ENCODE data around the gene DAGLA. TPM values are rescaled to one million over a fixed set of nuclear protein-coding genes. Genes with fewer than 3 reads are reported as not detected.

The DAGLA gene
- total and polyA plus RNA-seq, 2 of the 13 experiments (the other 11 are each of a cell fraction or from before 2014, with no cell fraction given): 2.6 to 3.9 TPM

GRCh38 chr11:61769169-61769920 lies 89.2 kb downstream of the DAGLA start (continued):
- TF ChIP-seq ZNF329 (CRISPR knock-in tag; IDR thresholded peaks at IDR 0.05; ENCODE audit: low read depth): no peak
- peak; percentile 55; the same call in 1 of the 2 replicates for TF ChIP-seq ZNF383 (CRISPR knock-in tag; IDR thresholded peaks at IDR 0.05; ENCODE audit: borderline replicate concordance)
- 0 out of 2 replicates have a peak, but pooled peaks have one; percentile 38 for TF ChIP-seq MYPOP (CRISPR knock-in tag; IDR thresholded peaks at IDR 0.05)
- no peak; the same call in 1 of the 2 replicates for TF ChIP-seq ZNF746 (CRISPR knock-in tag; IDR thresholded peaks at IDR 0.05)
- TF ChIP-seq RBM22 (optimal IDR thresholded peaks at IDR 0.05; ENCODE audit: low read length): no peak
- 0 out of 2 replicates have a peak, but pooled peaks have one; percentile 55 for TF ChIP-seq CHCHD3 (CRISPR knock-in tag; IDR thresholded peaks at IDR 0.05)
- TF ChIP-seq MBD4 (IDR thresholded peaks at IDR 0.05; ENCODE audit: borderline replicate concordance, low read length): no peak
- TF ChIP-seq, protein P1, sequence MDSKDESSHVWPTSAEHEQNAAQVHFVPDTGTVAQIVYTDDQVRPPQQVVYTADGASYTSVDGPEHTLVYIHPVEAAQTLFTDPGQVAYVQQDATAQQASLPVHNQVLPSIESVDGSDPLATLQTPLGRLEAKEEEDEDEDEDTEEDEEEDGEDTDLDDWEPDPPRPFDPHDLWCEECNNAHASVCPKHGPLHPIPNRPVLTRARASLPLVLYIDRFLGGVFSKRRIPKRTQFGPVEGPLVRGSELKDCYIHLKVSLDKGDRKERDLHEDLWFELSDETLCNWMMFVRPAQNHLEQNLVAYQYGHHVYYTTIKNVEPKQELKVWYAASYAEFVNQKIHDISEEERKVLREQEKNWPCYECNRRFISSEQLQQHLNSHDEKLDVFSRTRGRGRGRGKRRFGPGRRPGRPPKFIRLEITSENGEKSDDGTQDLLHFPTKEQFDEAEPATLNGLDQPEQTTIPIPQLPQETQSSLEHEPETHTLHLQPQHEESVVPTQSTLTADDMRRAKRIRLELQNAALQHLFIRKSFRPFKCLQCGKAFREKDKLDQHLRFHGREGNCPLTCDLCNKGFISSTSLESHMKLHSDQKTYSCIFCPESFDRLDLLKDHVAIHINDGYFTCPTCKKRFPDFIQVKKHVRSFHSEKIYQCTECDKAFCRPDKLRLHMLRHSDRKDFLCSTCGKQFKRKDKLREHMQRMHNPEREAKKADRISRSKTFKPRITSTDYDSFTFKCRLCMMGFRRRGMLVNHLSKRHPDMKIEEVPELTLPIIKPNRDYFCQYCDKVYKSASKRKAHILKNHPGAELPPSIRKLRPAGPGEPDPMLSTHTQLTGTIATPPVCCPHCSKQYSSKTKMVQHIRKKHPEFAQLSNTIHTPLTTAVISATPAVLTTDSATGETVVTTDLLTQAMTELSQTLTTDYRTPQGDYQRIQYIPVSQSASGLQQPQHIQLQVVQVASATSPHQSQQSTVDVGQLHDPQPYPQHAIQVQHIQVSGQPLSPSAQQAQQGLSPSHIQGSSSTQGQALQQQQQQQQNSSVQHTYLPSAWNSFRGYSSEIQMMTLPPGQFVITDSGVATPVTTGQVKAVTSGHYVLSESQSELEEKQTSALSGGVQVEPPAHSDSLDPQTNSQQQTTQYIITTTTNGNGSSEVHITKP (CRISPR knock-in tag; IDR thresholded peaks at IDR 0.05; ENCODE audit: low read depth): peak; percentile 73; the same call in 1 of the 2 replicates
- no peak for TF ChIP-seq NFE2 (CRISPR knock-in tag; IDR thresholded peaks at IDR 0.05)
- TF ChIP-seq NFATC3 (CRISPR knock-in tag; IDR thresholded peaks at IDR 0.05): no peak
- TF ChIP-seq ZNF550 (CRISPR knock-in tag; IDR thresholded peaks at IDR 0.05; ENCODE audit: borderline replicate concordance): no peak
- TF ChIP-seq ZNF264 (CRISPR knock-in tag; IDR thresholded peaks at IDR 0.05): no peak; the same call in 1 of the 2 replicates
- 0 out of 2 replicates have a peak, but pooled peaks have one; percentile 57 for TF ChIP-seq ZNF614 (CRISPR knock-in tag; IDR thresholded peaks at IDR 0.05; ENCODE audit: borderline replicate concordance)
- TF ChIP-seq ZBTB38 (CRISPR knock-in tag; IDR thresholded peaks at IDR 0.05): no peak
- TF ChIP-seq ZBTB44 (CRISPR knock-in tag; IDR thresholded peaks at IDR 0.05): 0 out of 2 replicates have a peak, but pooled peaks have one; percentile 49
- no peak for TF ChIP-seq ZNF484 (CRISPR knock-in tag; IDR thresholded peaks at IDR 0.05; ENCODE audit: borderline replicate concordance, low read depth)
- TF ChIP-seq ZNF460 (CRISPR knock-in tag; IDR thresholded peaks at IDR 0.05; ENCODE audit: borderline replicate concordance): peak; percentile 11; the same call in 1 of the 2 replicates
- TF ChIP-seq GATA4 (IDR thresholded peaks at IDR 0.05; ENCODE audit: borderline replicate concordance, low read depth): no peak
- TF ChIP-seq ZNF644 (CRISPR knock-in tag; IDR thresholded peaks at IDR 0.05; ENCODE audit: low read depth): peak; percentile 15; the same call in 1 of the 2 replicates
- TF ChIP-seq, protein P2, sequence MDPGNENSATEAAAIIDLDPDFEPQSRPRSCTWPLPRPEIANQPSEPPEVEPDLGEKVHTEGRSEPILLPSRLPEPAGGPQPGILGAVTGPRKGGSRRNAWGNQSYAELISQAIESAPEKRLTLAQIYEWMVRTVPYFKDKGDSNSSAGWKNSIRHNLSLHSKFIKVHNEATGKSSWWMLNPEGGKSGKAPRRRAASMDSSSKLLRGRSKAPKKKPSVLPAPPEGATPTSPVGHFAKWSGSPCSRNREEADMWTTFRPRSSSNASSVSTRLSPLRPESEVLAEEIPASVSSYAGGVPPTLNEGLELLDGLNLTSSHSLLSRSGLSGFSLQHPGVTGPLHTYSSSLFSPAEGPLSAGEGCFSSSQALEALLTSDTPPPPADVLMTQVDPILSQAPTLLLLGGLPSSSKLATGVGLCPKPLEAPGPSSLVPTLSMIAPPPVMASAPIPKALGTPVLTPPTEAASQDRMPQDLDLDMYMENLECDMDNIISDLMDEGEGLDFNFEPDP (CRISPR knock-in tag; conservative IDR thresholded peaks at IDR 0.05): no peak
